Mucosa of stomach (tissue), 1 donor: Measurements from ENCODE around the gene KRTAP10-8.
"Not testable (repeated sequence)": the region's sequence is repeated elsewhere in the genome, so short reads cannot be mapped to it uniquely, and the experiment has no call there.

Source experiments
- H3K27me3 ChIP-seq: one replicate; pipeline ENCODE4 v1.7.0; 2013; ENCODE audit warnings: mild to moderate bottlenecking, low read length; ENCODE audit not compliant: control insufficient read depth, insufficient read depth
- H3K36me3 ChIP-seq: one replicate; pipeline ENCODE4 v1.7.0; 2013; ENCODE audit warnings: low read length; ENCODE audit not compliant: control insufficient read depth, insufficient read depth
- H3K4me1 ChIP-seq: one replicate; pipeline ENCODE4 v1.7.0; 2013; ENCODE audit warnings: mild to moderate bottlenecking, low read length; ENCODE audit not compliant: control insufficient read depth, insufficient read depth
- H3K4me3 ChIP-seq: one replicate; pipeline ENCODE4 v1.7.0; 2013; ENCODE audit warnings: low read length
- H3K9ac ChIP-seq: one replicate; pipeline ENCODE4 v1.7.0; 2013; ENCODE audit warnings: mild to moderate bottlenecking, low read length, moderate library complexity
- H3K9me3 ChIP-seq: one replicate; pipeline ENCODE4 v1.7.0; 2013; ENCODE audit warnings: mild to moderate bottlenecking, low read length, moderate library complexity; ENCODE audit not compliant: control insufficient read depth
- donor health status: Pancreatic carcinoma.

The KRTAP10-8 gene

DNA sequence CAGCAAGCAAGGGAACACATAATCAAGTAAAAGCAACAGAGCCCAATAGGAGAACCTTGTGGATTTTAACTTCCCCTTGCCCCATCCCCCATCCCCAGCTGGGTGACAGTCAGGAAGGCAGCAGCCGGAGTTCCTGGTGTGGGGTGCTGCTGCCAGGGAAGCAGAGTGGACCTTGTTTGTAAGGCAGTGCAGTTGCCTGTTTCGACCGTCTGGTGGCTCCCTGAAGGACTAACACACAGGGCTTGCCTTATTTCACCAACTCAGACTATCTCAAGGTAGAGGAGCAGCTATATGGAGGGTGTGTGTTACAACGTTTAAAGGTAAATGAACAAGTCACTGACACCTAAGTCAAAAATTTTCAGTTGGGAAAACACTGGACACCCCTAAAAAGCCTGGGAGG, 6.6 kb downstream of the KRTAP10-8 start:
- Histone ChIP-seq H3K4me3 (no peak overlapping the region), H3K9me3 (no peaks in the 10 kb centered on the region), H3K36me3 (no peaks in the 10 kb centered on the region), H3K4me1 (no peaks in the 10 kb centered on the region), H3K27me3 (no peaks in the 10 kb centered on the region), H3K9ac (no peak overlapping the region)

DNA sequence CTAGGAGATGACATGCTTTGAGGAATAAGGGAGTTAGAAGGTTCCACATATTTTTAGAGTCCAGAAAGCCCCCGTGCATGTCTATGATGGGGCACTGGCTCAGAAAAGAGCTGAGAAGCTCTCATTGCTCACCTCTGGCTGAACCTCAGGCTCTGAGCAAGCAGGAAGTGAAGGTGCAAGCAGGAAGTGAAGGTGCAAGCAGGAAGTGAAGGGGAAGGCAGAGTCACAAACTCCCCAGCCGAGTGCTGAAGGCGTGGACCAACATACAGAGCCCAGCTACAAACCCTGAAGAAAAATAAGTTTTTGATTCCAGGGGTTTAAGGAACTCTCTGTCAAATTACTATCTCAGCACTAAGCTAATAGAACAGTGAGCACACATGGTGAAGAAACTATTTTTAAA, 7.0 kb downstream of the KRTAP10-8 start:
- Histone ChIP-seq H3K36me3 (no peaks in the 10 kb centered on the region), H3K27me3 (no peaks in the 10 kb centered on the region), H3K4me3 (no peak overlapping the region), H3K9me3 (no peaks in the 10 kb centered on the region), H3K9ac (no peak overlapping the region), H3K4me1 (no peaks in the 10 kb centered on the region)

DNA sequence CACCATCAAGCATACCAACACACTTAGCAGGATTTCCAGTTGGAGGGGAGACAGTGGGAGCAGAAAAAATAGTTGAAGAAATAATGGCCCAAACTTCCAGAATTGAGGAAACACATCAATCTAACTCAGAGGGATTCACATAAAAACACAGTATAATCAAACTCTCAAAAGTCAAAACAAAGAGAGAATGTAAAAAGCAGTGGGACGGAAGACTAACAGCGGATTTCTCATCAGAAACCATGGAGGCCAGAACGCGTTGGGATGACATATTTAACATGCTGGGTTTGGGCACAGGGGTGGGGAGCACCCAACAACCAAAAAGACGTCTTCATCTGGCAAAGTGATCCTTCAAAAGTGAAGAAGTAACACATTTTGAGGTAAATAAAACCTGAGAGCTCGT, 8.0 kb downstream of the KRTAP10-8 start:
- Histone ChIP-seq H3K4me1 (no peaks in the 10 kb centered on the region), H3K27me3 (no peaks in the 10 kb centered on the region), H3K4me3 (no peak overlapping the region), H3K9me3 (no peaks in the 10 kb centered on the region), H3K36me3 (no peaks in the 10 kb centered on the region), H3K9ac (no peak overlapping the region)

DNA sequence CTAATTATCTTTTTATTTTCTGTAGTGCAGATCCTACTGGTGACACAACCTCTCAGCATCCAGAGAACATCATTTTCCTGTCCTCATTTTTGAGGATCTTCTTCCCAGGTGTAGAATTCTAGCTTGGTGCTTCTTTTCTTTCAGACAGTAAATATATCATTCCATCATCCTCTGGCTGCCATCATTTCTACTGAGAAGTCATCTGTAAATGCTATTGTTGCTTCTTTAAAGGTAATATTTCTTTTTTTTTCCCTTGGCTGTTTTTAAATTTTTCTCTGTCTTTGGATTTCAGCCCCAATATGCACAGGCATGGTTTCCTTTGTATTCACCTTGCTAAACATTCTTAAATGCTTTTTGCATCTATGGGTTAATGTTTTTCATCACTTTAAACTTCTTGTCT, 11.7 kb downstream of the KRTAP10-8 start:
- peaks cover 5% of the 10 kb centered on the region for H3K27me3 ChIP-seq
- no peaks in the 10 kb centered on the region for H3K36me3 ChIP-seq
- no peaks in the 10 kb centered on the region for H3K9me3 ChIP-seq
- H3K4me3 ChIP-seq = no peak overlapping the region
- H3K4me1 ChIP-seq = no peaks in the 10 kb centered on the region
- H3K9ac ChIP-seq = no peak overlapping the region

DNA sequence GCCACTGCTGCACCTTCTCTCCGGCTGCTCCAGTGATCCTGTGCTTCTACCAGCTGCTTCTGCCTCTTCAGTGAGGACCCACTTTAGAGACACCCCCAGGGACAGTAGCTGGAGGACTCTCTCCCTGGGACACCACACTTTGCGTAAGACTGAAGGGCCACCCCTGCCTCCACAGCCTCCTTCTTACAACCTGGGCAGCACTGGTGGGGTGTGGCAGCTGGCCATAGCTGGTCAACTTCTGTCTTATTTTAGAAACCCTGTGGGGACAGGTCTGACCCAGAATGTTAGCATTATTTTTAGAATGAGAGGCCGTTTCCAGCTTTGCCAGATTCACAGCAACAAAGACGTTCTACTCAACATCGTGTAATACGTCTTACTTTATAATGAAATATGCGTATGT, 13.9 kb downstream of the KRTAP10-8 start:
- no peak overlapping the region for H3K9ac ChIP-seq

DNA sequence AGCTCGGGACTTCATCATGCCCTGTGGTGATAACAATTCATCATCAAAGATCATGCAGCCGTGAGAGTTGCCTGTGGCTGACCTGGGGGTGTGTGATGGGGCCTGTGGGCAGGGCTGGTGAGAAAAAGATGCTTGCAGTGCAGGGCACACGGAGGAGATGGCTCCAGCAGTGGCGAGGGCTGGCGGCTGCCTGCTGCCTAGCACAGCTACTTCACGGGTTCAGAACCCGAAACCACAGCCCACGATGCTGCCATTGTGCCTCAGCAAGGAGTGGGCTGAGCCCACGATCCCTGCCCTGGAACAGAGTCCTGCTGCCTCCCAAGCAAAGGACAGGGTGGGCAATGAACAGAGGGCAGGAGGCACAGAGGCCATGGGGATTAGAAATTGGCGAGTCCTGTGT, 14.4 kb downstream of the KRTAP10-8 start:
- H3K9ac ChIP-seq = no peak overlapping the region
- no peaks in the 10 kb centered on the region for H3K9me3 ChIP-seq
- H3K4me1 ChIP-seq = no peaks in the 10 kb centered on the region
- peaks cover 10% of the 10 kb centered on the region for H3K27me3 ChIP-seq
- H3K4me3 ChIP-seq = no peak overlapping the region
- H3K36me3 ChIP-seq = no peaks in the 10 kb centered on the region

More for the DNA sequence above, 13.9 kb downstream of the KRTAP10-8 start:
- Histone ChIP-seq H3K36me3 (no peaks in the 10 kb centered on the region), H3K9me3 (no peaks in the 10 kb centered on the region), H3K4me1 (no peaks in the 10 kb centered on the region), H3K4me3 (no peak overlapping the region), H3K27me3 (peaks cover 10% of the 10 kb centered on the region)

DNA sequence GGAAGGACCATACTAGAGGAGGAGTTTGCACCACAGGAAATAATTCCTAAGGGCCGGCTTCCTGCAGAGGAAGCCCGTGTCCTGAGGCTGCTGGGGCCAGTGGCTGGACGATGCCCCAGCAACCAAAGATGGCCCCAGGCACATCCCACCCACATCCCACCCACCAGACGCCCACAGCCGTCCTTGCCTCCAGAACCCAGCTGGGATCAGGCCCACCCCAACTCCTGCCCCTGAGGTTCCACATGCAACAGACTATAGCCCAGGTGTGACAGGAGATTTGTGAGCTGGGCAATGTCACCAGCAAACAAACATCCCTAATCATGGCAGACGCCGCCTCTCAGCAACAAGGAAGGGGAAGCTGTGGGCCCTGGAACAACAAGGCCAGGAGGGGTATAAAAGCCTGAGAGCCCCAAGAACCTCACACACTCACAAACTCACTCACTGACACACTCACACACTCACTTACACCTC, 14.8 kb downstream of the KRTAP10-8 start, which contains the start of gene KRTAP10-9:
TSS of gene KRTAP10-9 (plus strand) at position 421 of the 471 bp plus-strand sequence. CDS start 79 bp downstream, outside the sequence.
- Histone ChIP-seq H3K9ac (no peak within 1 kb of the TSS), H3K36me3 (no peaks in the 10 kb centered on the region), H3K4me1 (no peaks in the 10 kb centered on the region), H3K27me3 (peaks cover 10% of the 10 kb centered on the region), H3K9me3 (no peaks in the 10 kb centered on the region), H3K4me3 (no peak within 1 kb of the TSS)

DNA sequence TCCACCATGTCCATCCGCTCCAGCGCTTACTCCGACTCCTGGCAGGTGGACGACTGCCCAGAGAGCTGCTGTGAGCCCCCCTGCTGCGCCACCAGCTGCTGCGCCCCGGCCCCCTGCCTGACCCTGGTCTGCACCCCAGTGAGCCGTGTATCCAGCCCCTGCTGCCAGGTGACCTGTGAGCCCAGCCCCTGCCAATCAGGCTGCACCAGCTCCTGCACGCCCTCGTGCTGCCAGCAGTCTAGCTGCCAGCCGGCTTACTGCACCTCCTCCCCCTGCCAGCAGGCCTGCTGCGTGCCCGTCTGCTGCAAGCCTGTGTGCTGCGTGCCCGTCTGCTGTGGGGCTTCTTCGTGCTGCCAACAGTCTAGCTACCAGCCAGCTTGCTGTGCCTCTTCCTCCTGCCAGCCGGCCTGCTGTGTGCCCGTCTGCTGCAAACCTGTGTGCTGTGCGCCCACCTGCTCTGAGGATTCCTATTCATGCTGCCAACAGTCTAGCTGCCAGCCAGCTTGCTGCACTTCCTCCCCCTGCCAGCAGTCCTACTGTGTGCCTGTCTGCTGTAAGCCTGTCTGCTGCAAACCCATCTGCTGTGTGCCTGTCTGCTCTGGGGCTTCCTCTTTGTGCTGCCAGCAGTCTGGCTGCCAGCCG, 15.4 kb downstream of the KRTAP10-8 start:
- H3K27me3 ChIP-seq, H3K9me3 ChIP-seq, H3K4me1 ChIP-seq, H3K4me3 ChIP-seq, H3K9ac ChIP-seq, H3K36me3 ChIP-seq: not testable (repeated sequence)

DNA sequence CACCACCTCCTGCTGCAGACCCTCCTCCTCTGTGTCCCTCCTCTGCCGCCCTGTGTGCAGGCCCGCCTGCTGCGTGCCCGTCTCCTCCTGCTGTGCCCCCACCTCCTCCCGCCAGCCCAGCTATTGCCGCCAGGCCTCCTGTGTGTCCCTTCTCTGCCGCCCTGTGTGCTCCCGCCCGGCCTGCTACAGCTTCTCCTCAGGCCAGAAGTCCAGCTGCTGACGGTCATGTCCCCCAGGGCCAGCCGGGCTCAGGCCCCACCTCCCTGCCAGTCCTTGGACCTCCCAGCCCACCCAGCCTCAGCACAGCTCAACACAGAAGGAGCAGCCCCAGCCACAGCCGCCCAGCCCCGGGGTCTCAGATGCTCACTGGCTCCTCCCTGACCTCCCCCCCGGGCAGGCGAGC, 16.0 kb downstream of the KRTAP10-8 start:
- not testable (repeated sequence) for H3K4me3 ChIP-seq, H3K36me3 ChIP-seq, H3K9ac ChIP-seq, H3K27me3 ChIP-seq, H3K4me1 ChIP-seq, H3K9me3 ChIP-seq

DNA sequence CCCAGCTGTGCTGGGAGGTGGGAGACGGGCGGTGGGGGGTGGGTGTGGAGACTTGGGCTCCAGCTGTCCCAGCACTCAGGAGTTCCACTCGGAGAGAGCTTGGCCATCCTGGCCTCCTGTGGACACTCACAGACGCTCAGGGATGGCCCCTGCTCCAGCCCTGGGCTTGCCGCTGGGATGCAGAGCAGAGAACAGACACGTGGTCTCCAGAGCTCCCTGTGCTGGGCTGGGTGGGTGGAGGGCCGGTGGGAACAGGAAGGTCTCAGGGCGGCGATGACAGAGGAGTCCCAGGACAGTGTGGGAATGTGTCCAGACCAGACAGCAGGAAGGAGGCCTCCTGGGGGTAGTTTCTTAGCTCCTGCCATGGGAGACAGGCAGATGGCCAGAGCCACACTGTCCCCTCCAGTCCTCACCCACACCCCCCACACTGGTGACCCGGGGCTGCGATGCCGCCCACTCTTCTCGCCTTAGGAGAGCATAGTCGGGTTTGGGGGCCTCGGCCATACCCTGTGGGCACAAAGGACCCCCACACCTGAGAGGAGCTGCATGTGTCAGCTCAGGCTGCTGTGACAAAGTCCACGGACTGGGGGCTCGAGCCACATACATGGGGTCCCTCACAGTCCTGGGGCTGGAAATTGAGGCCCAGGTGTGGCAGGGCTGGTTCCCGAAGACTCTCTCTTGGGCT, 17.0 kb downstream of the KRTAP10-8 start:
- Histone ChIP-seq H3K9me3 (no peaks in the 10 kb centered on the region), H3K36me3 (no peaks in the 10 kb centered on the region)

DNA sequence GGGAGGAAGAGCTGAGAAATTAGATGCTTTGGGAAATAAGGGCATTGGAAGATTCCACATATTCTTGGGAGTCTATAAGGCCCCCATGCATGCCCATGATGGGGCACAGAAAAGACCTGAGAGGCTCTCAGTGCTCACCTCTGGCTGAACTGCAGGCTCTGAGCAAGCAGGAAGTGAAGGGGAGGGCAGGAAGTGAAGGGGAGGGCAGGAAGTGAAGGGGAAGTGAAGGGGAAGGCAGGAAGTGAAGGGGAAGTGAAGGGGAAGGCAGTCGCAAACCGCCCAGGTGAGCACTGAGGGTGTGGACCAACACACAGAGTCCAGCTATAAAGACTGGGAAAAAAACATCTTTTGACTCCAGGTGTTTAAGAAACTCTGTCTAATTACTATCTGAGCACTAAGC, 18.6 kb downstream of the KRTAP10-8 start:
- Histone ChIP-seq H3K27me3 (peaks cover 10% of the 10 kb centered on the region), H3K36me3 (no peaks in the 10 kb centered on the region), H3K4me1 (no peaks in the 10 kb centered on the region), H3K4me3 (no peak overlapping the region), H3K9me3 (no peaks in the 10 kb centered on the region), H3K9ac (no peak overlapping the region)

More for the DNA sequence above, 17.0 kb downstream of the KRTAP10-8 start:
- H3K4me3 ChIP-seq = no peak overlapping the region
- no peak overlapping the region for H3K9ac ChIP-seq
- H3K4me1 ChIP-seq = no peaks in the 10 kb centered on the region
- peaks cover 10% of the 10 kb centered on the region for H3K27me3 ChIP-seq

DNA sequence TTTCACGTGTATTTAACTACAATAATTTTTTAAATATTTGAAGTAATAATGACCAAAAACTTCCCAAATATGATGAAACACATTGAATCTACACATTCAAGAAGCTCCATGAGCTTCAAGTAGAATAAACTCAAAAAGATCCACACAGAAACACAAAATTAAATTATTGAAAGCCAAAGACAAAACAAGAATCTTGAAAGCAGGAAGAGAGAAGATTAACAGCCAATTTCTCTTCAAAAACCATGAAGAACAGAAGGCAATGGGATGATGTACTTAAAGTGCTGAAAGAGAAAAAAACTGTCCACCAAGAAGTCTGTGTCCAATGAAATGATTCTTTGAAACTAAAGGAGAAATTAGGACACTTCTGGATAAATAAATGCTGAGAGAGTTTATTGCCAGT, 20.2 kb downstream of the KRTAP10-8 start:
- Histone ChIP-seq H3K36me3 (no peaks in the 10 kb centered on the region), H3K4me1 (no peaks in the 10 kb centered on the region), H3K4me3 (no peak overlapping the region), H3K9me3 (no peaks in the 10 kb centered on the region), H3K27me3 (peaks cover 10% of the 10 kb centered on the region), H3K9ac (no peak overlapping the region)
